Esophagus squamous epithelium (tissue), 5 donors: ENCODE data around the gene PLAC1. TPM values are rescaled to one million over a fixed set of nuclear protein-coding genes. Genes with fewer than 3 reads are reported as not detected.

Source experiments
- DNase-seq: peaks from one replicate; lab custom pipeline; 2025; lab: John Stamatoyannopoulos, UW
- H3K27ac ChIP-seq, 4 donors: fragments of 200-600 bp; sonication (generic); one replicate each; pipeline ENCODE4 v1.5.1; 2016 to 2019; ENCODE audit warnings: mild to moderate bottlenecking in 1 of 4
- H3K27me3 ChIP-seq, 4 donors: fragments of 200-600 bp; sonication (generic); 1 replicate in 3 of 4; 2 replicates in 1 of 4; pipeline versions ENCODE4 v1.5.1 to v1.6.0; 2017 to 2021; ENCODE audit warnings: antibody characterized with exemption in 1 of 4
- H3K36me3 ChIP-seq, 3 donors: fragments of 200-600 bp; sonication (generic); one replicate each; pipeline ENCODE4 v1.5.1; 2016 to 2019
- H3K4me1 ChIP-seq, 3 donors: fragments of 200-600 bp; sonication (generic); one replicate each; pipeline ENCODE4 v1.5.1; 2017 to 2019
- H3K4me3 ChIP-seq, 4 donors: fragments of 200-600 bp; sonication (generic); 1 replicate in 3 of 4; 2 replicates in 1 of 4; pipeline ENCODE4 v1.5.1; 2016 to 2019; ENCODE audit warnings: mild to moderate bottlenecking in 2 of 4, moderate library complexity in 1 of 4
- H3K9me3 ChIP-seq, 3 donors: fragments of 200-600 bp; sonication (generic); one replicate each; pipeline ENCODE4 v1.5.1; 2016 to 2019
- CTCF ChIP-seq, 6 experiments: fragments of 450-650 bp in 4 of 6; fragments of 200-600 bp in 2 of 6; sonication (generic) in 2 of 6; IDR thresholded peaks; one replicate each; pipeline ENCODE4 v1.5.1; 2016 to 2019; ENCODE audit warnings: antibody characterized with exemption in 6 of 6, mild to moderate bottlenecking in 4 of 6, moderate library complexity in 4 of 6
- POLR2A ChIP-seq, 4 donors: fragments of 450-650 bp; IDR thresholded peaks; one replicate each; pipeline ENCODE4 v1.6.1; 2017; ENCODE audit warnings: antibody characterized with exemption in 4 of 4, mild to moderate bottlenecking in 4 of 4, moderate library complexity in 3 of 4
- WGBS, 2 donors: methylation state at CpG; one replicate each; pipeline ENCODE4 v1.1.5; 2018; 5-methylcytosine and 5-hydroxymethylcytosine counted together
- intact Hi-C: fragments of 100-400 bp; cut with DNase I; formaldehyde crosslinking; loops from one replicate; pipeline ENCODE4 v1.15.0; 2022
- total RNA-seq, 4 donors: library from RNA; depleted of rRNA; stranded (reverse); fragments of >200 nt; gene quantifications; one replicate each; pipeline ENCODE4 v1.1.0, GENCODE V29; 2016
- donor health status: DM: yes; HTN: yes; CAD: no.

Gene PLAC1
- total RNA-seq, 4 donors from 2014 or later, result 0.38 TPM; not detected in 3

GRCh38 chrX:134688031-134688823 is 30.0 kb upstream of the PLAC1 start:
- Histone ChIP-seq H3K27me3 (no peaks in the 10 kb centered on the region), H3K4me3 (no peak overlapping the region), H3K27ac (no peak overlapping the region), H3K36me3 (no peaks in the 10 kb centered on the region), H3K4me1 (no peaks in the 10 kb centered on the region), H3K9me3 (no peaks in the 10 kb centered on the region)
- intact Hi-C loops, result no loop called here
- WGBS, 2 donors, result 77 to 78% methylated on average over 5 of the region's 5 CpGs
- DNase-seq, result no peak
- TF ChIP-seq POLR2A (IDR thresholded peaks at IDR 0.05) (no peak), CTCF (IDR thresholded peaks at IDR 0.05) (no peak)

GRCh38 chrX:134685668-134686067 is 27.4 kb upstream of the PLAC1 start:
- no peak overlapping the region for H3K4me3 ChIP-seq
- H3K27me3 ChIP-seq, result no peaks in the 10 kb centered on the region
- DNase-seq, result no peak
- intact Hi-C loops, result no loop called here
- no peaks in the 10 kb centered on the region for H3K9me3 ChIP-seq
- no peaks in the 10 kb centered on the region for H3K4me1 ChIP-seq
- 70 to 80% methylated on average over 2 to 4 of the region's 5 CpGs for WGBS, 2 donors
- TF ChIP-seq POLR2A (IDR thresholded peaks at IDR 0.05), result no peak
- no peak for TF ChIP-seq CTCF (IDR thresholded peaks at IDR 0.05)
- H3K36me3 ChIP-seq, result no peaks in the 10 kb centered on the region
- H3K27ac ChIP-seq, result no peak overlapping the region

GRCh38 chrX:134684956-134685355 is 26.7 kb upstream of the PLAC1 start:
- WGBS, 2 donors, result 29 to 50% methylated on average over 1 of the region's 1 CpG
- no peak overlapping the region for H3K4me3 ChIP-seq
- no peaks in the 10 kb centered on the region for H3K4me1 ChIP-seq
- no peaks in the 10 kb centered on the region for H3K27me3 ChIP-seq
- no peaks in the 10 kb centered on the region for H3K9me3 ChIP-seq
- no peak for DNase-seq
- intact Hi-C loops, result no loop called here
- H3K36me3 ChIP-seq, result no peaks in the 10 kb centered on the region
- H3K27ac ChIP-seq, result no peak overlapping the region
- TF ChIP-seq POLR2A (IDR thresholded peaks at IDR 0.05), result no peak
- no peak for TF ChIP-seq CTCF (IDR thresholded peaks at IDR 0.05)

DNA sequence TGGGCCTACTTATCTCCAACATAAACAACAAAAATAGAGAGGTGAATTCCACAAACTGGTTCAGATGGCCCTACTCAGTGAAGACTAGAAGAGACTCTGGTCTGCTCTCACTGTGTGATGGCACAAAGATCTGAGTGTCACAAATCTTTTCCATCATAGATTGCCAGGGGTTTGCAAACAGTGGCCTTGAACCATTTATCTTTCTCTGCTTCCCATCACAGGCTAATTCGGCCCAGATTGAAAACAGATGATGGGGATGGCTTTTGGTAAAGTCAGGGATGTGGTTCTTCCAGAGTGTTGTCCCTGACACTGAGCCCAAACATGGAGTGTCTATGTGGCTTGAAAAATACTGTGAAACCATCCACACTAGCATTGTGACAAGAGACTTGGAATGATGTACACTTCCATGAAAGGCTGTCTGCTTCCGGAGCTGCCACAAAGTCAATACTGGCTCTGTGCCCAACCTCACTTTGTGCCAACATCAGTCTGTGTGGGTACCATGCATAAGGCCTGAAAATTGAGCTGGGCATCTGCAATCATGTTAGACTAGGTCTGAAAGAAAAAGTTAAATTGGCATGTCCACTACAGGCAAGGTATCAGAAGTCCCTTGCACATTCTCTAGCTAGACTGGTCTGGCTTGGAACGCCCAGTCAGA is 25.2 kb upstream of the PLAC1 start:
- no peaks in the 10 kb centered on the region for H3K9me3 ChIP-seq
- 60 to 61% methylated on average over 1 to 2 of the region's 3 CpGs for WGBS, 2 donors
- no peak for DNase-seq
- intact Hi-C loops, result no loop called here
- H3K27me3 ChIP-seq, result no peaks in the 10 kb centered on the region
- no peak overlapping the region for H3K4me3 ChIP-seq
- no peak overlapping the region for H3K27ac ChIP-seq
- H3K36me3 ChIP-seq, result no peaks in the 10 kb centered on the region
- H3K4me1 ChIP-seq, result no peaks in the 10 kb centered on the region
- TF ChIP-seq POLR2A (IDR thresholded peaks at IDR 0.05) (no peak), CTCF (IDR thresholded peaks at IDR 0.05) (no peak)

GRCh38 chrX:134682081-134682480 is 23.8 kb upstream of the PLAC1 start:
- H3K9me3 ChIP-seq, result no peaks in the 10 kb centered on the region
- no peak overlapping the region for H3K4me3 ChIP-seq
- no peak for DNase-seq
- H3K27ac ChIP-seq, result no peak overlapping the region
- intact Hi-C loops, result no loop called here
- no peaks in the 10 kb centered on the region for H3K4me1 ChIP-seq
- TF ChIP-seq POLR2A (IDR thresholded peaks at IDR 0.05), result no peak
- no peak for TF ChIP-seq CTCF (IDR thresholded peaks at IDR 0.05)
- no peaks in the 10 kb centered on the region for H3K27me3 ChIP-seq
- WGBS, 2 donors, result 71 to 75% methylated on average over 3 to 4 of the region's 4 CpGs
- H3K36me3 ChIP-seq, result no peaks in the 10 kb centered on the region
